B cell (primary cell): Measurements from ENCODE around the gene SARM1. TPM values are rescaled to one million over a fixed set of nuclear protein-coding genes. Genes with fewer than 3 reads are reported as not detected.

Source experiments
- ATAC-seq: fragments of 200-7000 bp; cut with Tn5 transposase; one replicate; pipeline ENCODE4 v1.10.0; 2021; ENCODE audit warnings: low read depth, mild to moderate bottlenecking, moderate number of reproducible peaks, moderate library complexity
- CTCF ChIA-PET: fragments of 350-600 bp; sonication (Branson Sonifier 250); formaldehyde crosslinking; loops from one replicate; lab custom pipeline; 2021; ENCODE audit warnings: antibody characterized with exemption, inconsistent platforms; lab: Charles Lee
- POLR2A ChIA-PET: fragments of 350-600 bp; sonication (Branson Sonifier 250); formaldehyde crosslinking; loops from one replicate; lab custom pipeline; 2021; ENCODE audit warnings: antibody characterized with exemption; lab: Charles Lee
- DNase-seq: peaks from one replicate; pipeline ENCODE4 v3.0.0; 2013
- H2AFZ ChIP-seq: 2 replicates; pipeline ENCODE4 v1.6.1; 2012; ENCODE audit warnings: mild to moderate bottlenecking, low read depth, low read length; ENCODE audit not compliant: insufficient read depth, poor library complexity, severe bottlenecking
- H3K27ac ChIP-seq, 2 donors: 1 replicate in 1 of 2; 2 replicates in 1 of 2; pipeline ENCODE4 v1.5.1; 2012 to 2013; ENCODE audit warnings: low read length in 2 of 2, mild to moderate bottlenecking in 2 of 2, moderate library complexity in 1 of 2
- H3K27me3 ChIP-seq, 4 experiments: fragments of 200-600 bp in 1 of 4; sonication (generic) in 1 of 4; replicated peaks in 1 of 4; 1 replicate in 2 of 4; 2 replicates in 2 of 4; pipeline versions ENCODE4 v1.6.1 to v1.7.0; 2013 to 2016; ENCODE audit warnings: low read length in 3 of 4, mild to moderate bottlenecking in 2 of 4, mixed read lengths in 1 of 4, moderate library complexity in 1 of 4; ENCODE audit not compliant: insufficient read depth in 4 of 4, control insufficient read depth in 3 of 4; ENCODE audit errors: control extremely low read depth in 1 of 4
- H3K36me3 ChIP-seq, 2 experiments: replicated peaks in 1 of 2; 1 replicate in 1 of 2; 2 replicates in 1 of 2; pipeline versions ENCODE4 v1.6.1 to v1.7.1; 2013; ENCODE audit warnings: low read length in 1 of 2; ENCODE audit not compliant: insufficient read depth in 2 of 2, control insufficient read depth in 1 of 2; ENCODE audit errors: control extremely low read depth in 1 of 2, extremely low read depth in 1 of 2
- H3K4me1 ChIP-seq, 2 donors: fragments of 200-600 bp in 1 of 2; sonication (generic) in 1 of 2; 1 replicate in 1 of 2; 2 replicates in 1 of 2; pipeline versions ENCODE4 v1.5.1 to v1.6.1; 2013 to 2017; ENCODE audit warnings: low read length in 2 of 2; ENCODE audit not compliant: control insufficient read depth in 2 of 2, insufficient read depth in 2 of 2
- H3K4me2 ChIP-seq: replicated peaks from 2 replicates; pipeline ENCODE3; 2012; ENCODE audit warnings: mild to moderate bottlenecking, low read depth, low read length; ENCODE audit not compliant: poor library complexity, severe bottlenecking
- H3K4me3 ChIP-seq, 5 experiments: fragments of 200-600 bp in 1 of 5; sonication (generic) in 1 of 5; 1 replicate in 3 of 5; 2 replicates in 2 of 5; pipeline versions ENCODE4 v1.5.1 to v1.7.0; 2011 to 2016; ENCODE audit warnings: low read length in 4 of 5, mild to moderate bottlenecking in 4 of 5, low read depth in 2 of 5, control low read depth in 1 of 5, moderate library complexity in 1 of 5; ENCODE audit not compliant: insufficient read depth in 1 of 5; ENCODE audit errors: control extremely low read depth in 1 of 5, extremely low read depth in 1 of 5
- H3K79me2 ChIP-seq: fragments of 200-600 bp; sonication (generic); one replicate; pipeline ENCODE4 v1.6.0; 2016; ENCODE audit warnings: low read length; ENCODE audit not compliant: control insufficient read depth, insufficient read depth
- H3K9ac ChIP-seq: fragments of 200-600 bp; sonication (generic); 2 replicates; pipeline ENCODE4 v1.6.1; 2017; ENCODE audit warnings: mild to moderate bottlenecking, low read length, moderate library complexity
- H3K9me3 ChIP-seq, 3 donors: one replicate each; pipeline versions ENCODE4 v1.6.1 to v1.7.1; 2013; ENCODE audit warnings: low read length in 2 of 3; ENCODE audit not compliant: control insufficient read depth in 2 of 3, insufficient read depth in 1 of 3; ENCODE audit errors: control extremely low read depth in 1 of 3
- H4K20me1 ChIP-seq: 2 replicates; pipeline ENCODE4 v1.6.0; 2012; ENCODE audit warnings: mild to moderate bottlenecking, low read length; ENCODE audit not compliant: insufficient read depth, control insufficient read depth, poor library complexity, severe bottlenecking
- H3K27ac Mint-ChIP-seq: one replicate; pipeline ENCODE4 v1.8.0; 2021; ENCODE audit warnings: mixed read lengths
- H3K27me3 Mint-ChIP-seq: one replicate; pipeline ENCODE4 v1.8.0; 2021; ENCODE audit warnings: mixed read lengths
- H3K4me1 Mint-ChIP-seq: one replicate; pipeline ENCODE4 v1.8.0; 2021; ENCODE audit warnings: mixed read lengths
- H3K4me3 Mint-ChIP-seq: one replicate; pipeline ENCODE4 v1.8.0; 2021; ENCODE audit warnings: mixed read lengths
- H3K9me3 Mint-ChIP-seq: one replicate; pipeline ENCODE4 v1.8.0; 2022; ENCODE audit warnings: mixed read lengths; ENCODE audit not compliant: insufficient read depth
- EZH2 ChIP-seq: IDR thresholded peaks from 2 replicates; pipeline ENCODE4 v1.6.1; 2012; ENCODE audit warnings: borderline replicate concordance, low read depth, mild to moderate bottlenecking, moderate library complexity, low read length; ENCODE audit not compliant: insufficient read depth, poor library complexity, severe bottlenecking
- WGBS: methylation state at CpG from one replicate; pipeline ENCODE4 v1.1.5; 2013; ENCODE audit warnings: missing lambda C conversion rate; ENCODE audit not compliant: insufficient coverage; 5-methylcytosine and 5-hydroxymethylcytosine counted together
- intact Hi-C: fragments of 100-400 bp; cut with micrococcal nuclease; formaldehyde crosslinking; loops from one replicate; pipeline ENCODE4 v1.10.0; 2022
- polyA plus RNA-seq: library from polyadenylated mRNA; depleted of rRNA; stranded (reverse); fragments of >200 nt; gene quantifications from 2 replicates; pipeline ENCODE4 v1.2.3, GENCODE V29; 2012
- total RNA-seq, 2 donors: library from RNA; stranded (reverse); fragments of 120-200 nt in 1 of 2; gene quantifications; 1 replicate in 1 of 2; 2 replicates in 1 of 2; pipeline versions ENCODE4 v1.2.3 to v1.2.4, GENCODE V29; 2013 to 2022
- TF ChIP-seq, protein P1 (sequence below): fragments of 200-600 bp; IDR thresholded peaks from one replicate; pipeline ENCODE4 v1.8.0; 2022; ENCODE audit warnings: antibody characterized with exemption, mild to moderate bottlenecking

Gene SARM1
- total and polyA plus RNA-seq, 2 donors (not counting 1 experiment from before 2014, with no cell fraction given): 22.5 to 32.8 TPM

GRCh38 chr17:28385406-28385805 lies 13.9 kb downstream of the SARM1 start:
- TF ChIP-seq EZH2: no peak
- TF ChIP-seq, protein P1, sequence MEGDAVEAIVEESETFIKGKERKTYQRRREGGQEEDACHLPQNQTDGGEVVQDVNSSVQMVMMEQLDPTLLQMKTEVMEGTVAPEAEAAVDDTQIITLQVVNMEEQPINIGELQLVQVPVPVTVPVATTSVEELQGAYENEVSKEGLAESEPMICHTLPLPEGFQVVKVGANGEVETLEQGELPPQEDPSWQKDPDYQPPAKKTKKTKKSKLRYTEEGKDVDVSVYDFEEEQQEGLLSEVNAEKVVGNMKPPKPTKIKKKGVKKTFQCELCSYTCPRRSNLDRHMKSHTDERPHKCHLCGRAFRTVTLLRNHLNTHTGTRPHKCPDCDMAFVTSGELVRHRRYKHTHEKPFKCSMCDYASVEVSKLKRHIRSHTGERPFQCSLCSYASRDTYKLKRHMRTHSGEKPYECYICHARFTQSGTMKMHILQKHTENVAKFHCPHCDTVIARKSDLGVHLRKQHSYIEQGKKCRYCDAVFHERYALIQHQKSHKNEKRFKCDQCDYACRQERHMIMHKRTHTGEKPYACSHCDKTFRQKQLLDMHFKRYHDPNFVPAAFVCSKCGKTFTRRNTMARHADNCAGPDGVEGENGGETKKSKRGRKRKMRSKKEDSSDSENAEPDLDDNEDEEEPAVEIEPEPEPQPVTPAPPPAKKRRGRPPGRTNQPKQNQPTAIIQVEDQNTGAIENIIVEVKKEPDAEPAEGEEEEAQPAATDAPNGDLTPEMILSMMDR: no peak
- ChIA-PET CTCF (interaction anchor here (0.6 to 1.6 kb wide), 3 partner anchors 31 to 116 kb away, joined by 3 to 6 read pairs (median 5); no protein-coding TSS in a partner anchor), POLR2A (no interaction called here)
- Histone ChIP-seq H3K27ac (no peak overlapping the region), H3K4me3 (peak overlapping the region in 4 of 5 experiments; percentile 42 to 74 (median 60)), H3K27me3 (peaks cover 0 to 32% (median 2%) of the 10 kb centered on the region in 4 experiments), H3K4me2 (peak overlapping the region; percentile 92), H4K20me1 (peaks cover 12% of the 10 kb centered on the region), H3K9me3 (peaks cover 0 to 4% (median 0%) of the 10 kb centered on the region in 3 donors), H3K9ac (peak overlapping the region; percentile 65), H2AFZ (no peak overlapping the region), H3K4me1 (peaks cover 16 to 20% of the 10 kb centered on the region in 2 donors), H3K79me2 (peaks cover 8% of the 10 kb centered on the region), H3K36me3 (peaks cover 3 to 19% of the 10 kb centered on the region in 2 experiments)
- H3K27me3 Mint-ChIP-seq: peaks cover 27% of the 10 kb centered on the region
- 42% methylated on average over 5 of the region's 8 CpGs for WGBS
- peak overlapping the region; percentile 92 for H3K4me3 Mint-ChIP-seq
- peaks cover 26% of the 10 kb centered on the region for H3K4me1 Mint-ChIP-seq
- DNase-seq (no peak), ATAC-seq (no peak)
- no peaks in the 10 kb centered on the region for H3K9me3 Mint-ChIP-seq
- intact Hi-C loops: loop anchor here (2.0 kb wide), 1 partner anchor 15 kb away; the partner anchor contains the start of genes SARM1 and VTN
- H3K27ac Mint-ChIP-seq: no peak overlapping the region

DNA sequence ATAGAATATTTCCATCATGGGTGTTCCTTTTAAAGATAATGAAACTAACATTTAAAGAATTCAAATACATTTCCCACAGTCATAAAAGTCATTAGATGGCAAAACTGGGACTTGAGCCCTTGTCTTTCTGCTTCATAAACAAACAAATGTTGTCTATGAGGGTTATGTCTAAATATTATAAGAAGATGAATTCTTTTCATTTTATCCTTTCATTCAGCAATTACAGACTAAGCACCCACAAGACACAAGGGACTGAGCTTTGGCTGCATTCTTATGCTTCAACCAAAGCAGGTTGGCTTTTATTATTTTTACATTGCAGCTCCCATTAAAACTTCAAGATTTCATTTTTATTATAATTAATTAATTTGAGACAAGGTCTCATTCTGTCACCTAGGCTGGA lies 14.9 kb downstream of the SARM1 start:
- H3K4me2 ChIP-seq: no peak overlapping the region
- CTCF ChIA-PET: interaction anchor here (1.6 kb wide), 1 partner anchor 30 kb away, joined by 5 read pairs; no protein-coding TSS in a partner anchor
- intact Hi-C loops: no loop called here
- DNase-seq (no peak), ATAC-seq (no peak)
- peaks cover 13 to 20% of the 10 kb centered on the region in 2 donors for H3K4me1 ChIP-seq
- no peak overlapping the region for H3K27ac ChIP-seq
- peaks cover 4% of the 10 kb centered on the region for H4K20me1 ChIP-seq
- H2AFZ ChIP-seq: no peak overlapping the region
- H3K4me1 Mint-ChIP-seq: peaks cover 23% of the 10 kb centered on the region
- H3K27ac Mint-ChIP-seq: no peak overlapping the region
- peaks cover 0 to 4% (median 0%) of the 10 kb centered on the region in 3 donors for H3K9me3 ChIP-seq
- POLR2A ChIA-PET: no interaction called here
- H3K9ac ChIP-seq: no peak overlapping the region
- peaks cover 0 to 31% (median 2%) of the 10 kb centered on the region in 4 experiments for H3K27me3 ChIP-seq
- no peak overlapping the region for H3K4me3 ChIP-seq
- H3K79me2 ChIP-seq: peaks cover 3% of the 10 kb centered on the region
- H3K27me3 Mint-ChIP-seq: peaks cover 27% of the 10 kb centered on the region
- H3K9me3 Mint-ChIP-seq: no peaks in the 10 kb centered on the region
- H3K36me3 ChIP-seq: peaks cover 3 to 29% of the 10 kb centered on the region in 2 experiments
- H3K4me3 Mint-ChIP-seq: no peak overlapping the region
- TF ChIP-seq, protein P1: no peak
- TF ChIP-seq EZH2: no peak
